D721Med (cell line): ENCODE data around the gene ZSWIM3.

Experiments used
- DNase-seq: peaks from one replicate; pipeline ENCODE4 v3.0.0; 2011; ENCODE audit warnings: low spot score; ENCODE audit not compliant: insufficient read length
- FAIRE-seq: peaks from 2 replicates; lab custom pipeline; 2011; peaks lifted over from hg19 to GRCh38; lab: Jason Lieb, UNC
- CTCF ChIP-seq: IDR thresholded peaks from 2 replicates; pipeline ENCODE4 v1.5.1; 2012; ENCODE audit warnings: mild to moderate bottlenecking, control low read depth; ENCODE audit not compliant: insufficient read depth; ENCODE audit errors: missing control alignments

Gene ZSWIM3

GRCh38 chr20:45911486-45912343 lies 54.3 kb downstream of the ZSWIM3 start, which contains the start of gene PLTP:
PLTP (minus strand) TSS chr20:45912155; CDS start chr20:45911452, 703 bp downstream.
- no peak for TF ChIP-seq CTCF
- DNase-seq (no peak), FAIRE-seq (no peak)

DNA sequence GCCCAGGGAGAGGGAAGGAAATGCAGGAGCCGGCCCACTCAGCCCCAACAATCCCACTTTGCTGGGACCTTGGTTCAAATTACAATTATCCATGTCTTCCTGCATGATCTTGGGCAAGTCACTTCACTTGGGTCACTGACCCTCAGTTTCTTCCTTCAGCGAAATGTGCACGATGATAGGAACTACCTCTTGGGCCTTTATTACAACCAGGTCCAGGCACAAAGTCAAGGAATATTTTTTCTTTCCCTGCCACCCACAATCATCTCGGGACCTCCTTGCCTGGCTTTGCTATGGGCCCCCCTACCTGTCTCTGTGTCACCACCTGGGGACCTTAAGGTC lies 54.9 kb downstream of the ZSWIM3 start:
- no peak for FAIRE-seq

DNA sequence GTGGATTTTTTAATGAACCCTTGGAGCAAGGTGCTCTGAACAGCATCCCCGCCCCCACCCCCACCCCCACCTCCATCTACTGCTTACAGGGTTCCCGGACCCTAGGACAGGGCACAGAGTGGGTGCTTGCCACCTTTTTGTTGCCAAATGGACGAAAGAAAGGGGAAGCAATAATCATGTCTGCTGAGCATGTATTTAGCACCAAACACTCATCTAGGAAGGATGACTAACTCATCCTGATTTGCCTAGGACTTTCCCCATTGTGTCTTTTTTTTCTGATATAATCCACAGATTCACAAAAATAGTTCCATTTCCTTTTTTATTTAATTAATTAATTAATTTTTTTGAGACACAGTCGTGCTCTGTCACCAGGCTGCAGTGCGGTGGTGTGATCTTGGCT lies 55.7 kb downstream of the ZSWIM3 start:
- TF ChIP-seq CTCF: no peak
- no peak for DNase-seq
- no peak for FAIRE-seq

More for the DNA sequence above, 54.9 kb downstream of the ZSWIM3 start:
- TF ChIP-seq CTCF: no peak
- no peak for DNase-seq

DNA sequence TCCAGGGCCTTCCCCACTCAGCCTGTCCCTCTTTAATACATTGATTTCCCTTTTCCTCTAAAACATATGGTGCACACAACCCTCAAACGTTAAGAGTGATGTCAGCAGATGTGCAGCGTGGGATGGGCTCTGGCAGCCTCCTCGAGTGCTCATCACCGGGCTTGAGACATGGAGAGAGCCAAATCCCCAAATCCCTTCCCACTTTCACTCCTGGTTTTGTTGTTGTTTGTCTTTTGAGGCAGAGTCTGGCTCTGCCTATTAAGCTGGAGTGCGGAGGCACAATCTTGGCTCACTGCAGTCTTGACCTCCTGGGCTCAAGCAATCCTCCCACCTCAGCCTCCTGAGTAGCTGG lies 60.4 kb downstream of the ZSWIM3 start:
- FAIRE-seq: no peak
- no peak for TF ChIP-seq CTCF
- DNase-seq: no peak

GRCh38 chr20:45918182-45918737 lies 60.8 kb downstream of the ZSWIM3 start:
- no peak for TF ChIP-seq CTCF
- DNase-seq (no peak), FAIRE-seq (no peak)

- no peak for TF ChIP-seq CTCF
- FAIRE-seq (no peak), DNase-seq (no peak)
These were observed 61.5 kb downstream of the ZSWIM3 start for GRCh38 chr20:45918779-45919537.
